IMR-90 (cell line): ENCODE data around the gene BPTF. TPM values are rescaled to one million over a fixed set of nuclear protein-coding genes. Genes with fewer than 3 reads are reported as not detected.

ENCODE experiments used
- ATAC-seq: fragments of 200-7000 bp; cut with Tn5 transposase; 2 replicates; pipeline ENCODE4 v1.9.1; 2020; ENCODE audit warnings: low read depth, mild to moderate bottlenecking, moderate library complexity
- BruUV-seq: library from RNA; stranded (reverse); fragments of 400-500 nt; replicated peaks from 2 replicates; lab custom pipeline; 2021; lab: Mats Ljungman, UMichigan
- CTCF ChIA-PET: fragments of 300-600 bp; formaldehyde crosslinking; extraction: SDS; loops from one replicate; lab custom pipeline; 2021; ENCODE audit warnings: antibody characterized with exemption; lab: Yijun Ruan, JAX
- POLR2A ChIA-PET: fragments of 300-600 bp; sonication (Branson Sonifier 250); formaldehyde crosslinking; loops from one replicate; lab custom pipeline; 2022; ENCODE audit warnings: antibody characterized with exemption; ENCODE audit not compliant: unreplicated experiment; lab: Charles Lee
- DNase-seq: peaks from one replicate; pipeline ENCODE4 v3.0.0; 2013
- H2AFZ ChIP-seq: replicated peaks from 2 replicates; pipeline ENCODE3; 2013; ENCODE audit warnings: low read length, mild to moderate bottlenecking; ENCODE audit not compliant: poor library complexity
- H2AK5ac ChIP-seq: 2 replicates; pipeline ENCODE4 v1.6.1; 2013; ENCODE audit warnings: low read depth, low read length, inconsistent platforms
- H2AK9ac ChIP-seq: replicated peaks from 2 replicates; pipeline ENCODE3; 2013; ENCODE audit warnings: mild to moderate bottlenecking, low read depth, low read length, moderate library complexity; ENCODE audit not compliant: poor library complexity
- H2BK120ac ChIP-seq: 2 replicates; pipeline ENCODE4 v1.6.1; 2013; ENCODE audit warnings: low read depth, low read length, inconsistent platforms
- H2BK15ac ChIP-seq: 3 replicates; pipeline ENCODE4 v1.6.1; 2013; ENCODE audit warnings: low read depth, low read length, inconsistent platforms
- H2BK20ac ChIP-seq: 2 replicates; pipeline ENCODE4 v1.6.1; 2013; ENCODE audit warnings: low read depth, mild to moderate bottlenecking, inconsistent platforms, low read length, moderate library complexity
- H2BK5ac ChIP-seq: 2 replicates; pipeline ENCODE4 v1.6.1; 2013; ENCODE audit warnings: mild to moderate bottlenecking, low read depth, low read length, inconsistent platforms; ENCODE audit not compliant: poor library complexity, severe bottlenecking
- H3K14ac ChIP-seq: replicated peaks from 2 replicates; pipeline ENCODE4 v1.6.1; 2013; ENCODE audit warnings: low read depth, low read length, inconsistent platforms
- H3K18ac ChIP-seq: 2 replicates; pipeline ENCODE4 v1.6.1; 2013; ENCODE audit warnings: low read depth, low read length, control low read depth
- H3K23ac ChIP-seq: 2 replicates; pipeline ENCODE4 v1.6.1; 2013; ENCODE audit warnings: low read depth, low read length, inconsistent platforms
- H3K27ac ChIP-seq: 2 replicates; pipeline ENCODE4 v1.5.1; 2013; ENCODE audit warnings: mild to moderate bottlenecking, control low read depth, low read length; ENCODE audit not compliant: insufficient read depth
- H3K27me3 ChIP-seq: 2 replicates; pipeline ENCODE4 v1.6.1; 2013; ENCODE audit warnings: low read length; ENCODE audit not compliant: control insufficient read depth, insufficient read depth
- H3K36me3 ChIP-seq: 2 replicates; pipeline ENCODE4 v1.6.1; 2013; ENCODE audit warnings: low read length, mixed read lengths; ENCODE audit not compliant: control insufficient read depth, insufficient read depth
- H3K4ac ChIP-seq: 2 replicates; pipeline ENCODE4 v1.6.1; 2013; ENCODE audit warnings: low read depth, low read length, inconsistent platforms
- H3K4me1 ChIP-seq: 2 replicates; pipeline ENCODE4 v1.6.1; 2013; ENCODE audit warnings: low read length, mixed read lengths; ENCODE audit not compliant: control insufficient read depth, insufficient read depth
- H3K4me2 ChIP-seq: 2 replicates; pipeline ENCODE4 v1.6.1; 2013; ENCODE audit warnings: low read depth, mild to moderate bottlenecking, control low read depth, low read length, moderate library complexity
- H3K4me3 ChIP-seq: 2 replicates; pipeline ENCODE4 v1.5.1; 2013; ENCODE audit warnings: low read depth, mild to moderate bottlenecking, control low read depth, low read length, moderate library complexity; ENCODE audit not compliant: insufficient read depth
- H3K56ac ChIP-seq: 2 replicates; pipeline ENCODE4 v1.6.1; 2013; ENCODE audit warnings: low read length, inconsistent platforms; ENCODE audit not compliant: insufficient read depth; ENCODE audit errors: extremely low read depth
- H3K79me1 ChIP-seq, 2 experiments: 2 replicates each; pipeline ENCODE4 v1.6.1; 2013; ENCODE audit warnings: low read length in 2 of 2, inconsistent platforms in 1 of 2, low read depth in 1 of 2
- H3K9ac ChIP-seq: 2 replicates; pipeline ENCODE4 v1.6.1; 2013; ENCODE audit warnings: low read depth, low read length, control low read depth
- H3K9me1 ChIP-seq: 2 replicates; pipeline ENCODE4 v1.6.1; 2013; ENCODE audit warnings: low read length, inconsistent platforms; ENCODE audit not compliant: insufficient read depth
- H3K9me3 ChIP-seq: 2 replicates; pipeline ENCODE4 v1.6.1; 2013; ENCODE audit warnings: low read length; ENCODE audit not compliant: control insufficient read depth, insufficient read depth
- H4K20me1 ChIP-seq: 2 replicates; pipeline ENCODE4 v1.6.1; 2013; ENCODE audit warnings: low read length, inconsistent platforms; ENCODE audit not compliant: insufficient read depth
- H4K5ac ChIP-seq: 2 replicates; pipeline ENCODE4 v1.6.1; 2013; ENCODE audit warnings: mild to moderate bottlenecking, low read depth, low read length, control low read depth
- H4K8ac ChIP-seq, 2 experiments: 2 replicates each; pipeline ENCODE4 v1.6.1; 2013; ENCODE audit warnings: low read depth in 2 of 2, low read length in 2 of 2, control low read depth in 1 of 2, inconsistent platforms in 1 of 2
- H4K91ac ChIP-seq: 2 replicates; pipeline ENCODE4 v1.6.1; 2013; ENCODE audit warnings: low read depth, low read length, inconsistent platforms; ENCODE audit not compliant: insufficient read depth
- BHLHE40 ChIP-seq: fragments of 150-350 bp; IDR thresholded peaks from 2 replicates; pipeline ENCODE4 v1.6.1; 2016; ENCODE audit warnings: mild to moderate bottlenecking, low read depth, low read length
- CEBPB ChIP-seq: IDR thresholded peaks from 2 replicates; pipeline ENCODE4 v1.6.1; 2012; ENCODE audit warnings: low read depth, low read length, improper control_type of control experiment
- CTCF ChIP-seq: conservative IDR thresholded peaks from 2 replicates; pipeline ENCODE4 v1.5.1; 2012; ENCODE audit warnings: mild to moderate bottlenecking, low read depth, low read length, improper control_type of control experiment
- ELK1 ChIP-seq: fragments of 150-350 bp; IDR thresholded peaks from 2 replicates; pipeline ENCODE4 v1.6.1; 2016; ENCODE audit warnings: low read depth, mild to moderate bottlenecking, low read length, moderate library complexity, borderline replicate concordance
- FOS ChIP-seq: fragments of 150-350 bp; IDR thresholded peaks from 2 replicates; pipeline ENCODE4 v1.6.1; 2016; ENCODE audit warnings: low read depth, low read length
- MAFK ChIP-seq: IDR thresholded peaks from 2 replicates; pipeline ENCODE4 v1.6.1; 2012; ENCODE audit warnings: low read depth, low read length, improper control_type of control experiment
- MXI1 ChIP-seq: IDR thresholded peaks from 2 replicates; pipeline ENCODE4 v1.6.1; 2012; ENCODE audit warnings: low read depth, mild to moderate bottlenecking, low read length, moderate library complexity, borderline replicate concordance
- NFE2L2 ChIP-seq: fragments of 150-350 bp; IDR thresholded peaks from 2 replicates; pipeline ENCODE4 v1.6.1; 2016; ENCODE audit warnings: low read depth, mild to moderate bottlenecking, low read length
- POLR2A ChIP-seq: IDR thresholded peaks from 2 replicates; pipeline ENCODE4 v1.6.1; 2012; ENCODE audit warnings: mild to moderate bottlenecking, low read depth, low read length
- RFX5 ChIP-seq: IDR thresholded peaks from 2 replicates; pipeline ENCODE4 v1.8.0; 2012; ENCODE audit warnings: low read depth, mild to moderate bottlenecking, low read length, moderate library complexity
- USF2 ChIP-seq: fragments of 150-350 bp; IDR thresholded peaks from 2 replicates; pipeline ENCODE4 v1.6.1; 2017; ENCODE audit warnings: mild to moderate bottlenecking, antibody characterized with exemption, low read length, low read depth
- WGBS, 2 experiments: methylation state at CpG; one replicate each; pipeline versions ENCODE4 v1.1.5 to v1.1.7; 2013; ENCODE audit warnings: missing lambda C conversion rate in 2 of 2; ENCODE audit not compliant: insufficient read length in 1 of 2; ENCODE audit errors: extremely low coverage in 2 of 2; 5-methylcytosine and 5-hydroxymethylcytosine counted together
- dilution Hi-C: fragments of 300-500 bp; cut with HindIII; formaldehyde crosslinking; loops from one replicate; pipeline ENCODE4 v1.14.3; 2018; ENCODE audit warnings: low sequenced_read_pairs; ENCODE audit not compliant: unreplicated experiment
- in situ Hi-C: fragments of 300-500 bp; cut with MboI; formaldehyde crosslinking; loops from 3 replicates; pipeline ENCODE4 v1.14.3; 2019; ENCODE audit warnings: low sequenced_read_pairs, inconsistent platforms, mixed read lengths
- intact Hi-C: fragments of 100-400 bp; cut with micrococcal nuclease; formaldehyde crosslinking; loops from 2 replicates; pipeline ENCODE4 v1.10.0; 2022
- polyA plus RNA-seq, 3 experiments: library from polyadenylated mRNA; depleted of rRNA; stranded (reverse); fragments of >200 nt; gene quantifications; 2 replicates each; pipeline ENCODE4 v1.2.3, GENCODE V29; 2012; ENCODE audit warnings: low replicate concordance in 1 of 3
- total RNA-seq: library from RNA; depleted of rRNA; stranded (reverse); fragments of >200 nt; gene quantifications from 2 replicates; pipeline ENCODE4 v1.2.3, GENCODE V29; 2012

BPTF gene
- total and polyA plus RNA-seq, 2 of the 4 experiments (the other 2 are of a cell fraction) = 32.3 to 35.7 TPM

- no peak overlapping the region for H2BK15ac ChIP-seq
- no peak overlapping the region for H4K8ac ChIP-seq
- H3K9ac ChIP-seq = no peak overlapping the region
- dilution Hi-C loops = no loop called here
- no peak overlapping the region for H4K5ac ChIP-seq
- no peak overlapping the region for H3K4me3 ChIP-seq
- CTCF ChIA-PET = interaction anchor here (0.6 kb wide), 1 partner anchor 12 kb away, joined by 3 read pairs; no protein-coding TSS in a partner anchor
- no peaks in the 10 kb centered on the region for H3K9me3 ChIP-seq
- no peak overlapping the region for H4K91ac ChIP-seq
- no peak overlapping the region for H2BK20ac ChIP-seq
- intact Hi-C loops = no loop called here
- no CpG with 5 or more reads among the region's 5 CpGs for WGBS, 2 experiments
- no TSS peak for BruUV-seq
- no peak overlapping the region for H2AK5ac ChIP-seq
- no peaks in the 10 kb centered on the region for H3K27me3 ChIP-seq
- H2BK5ac ChIP-seq = no peak overlapping the region
- H3K27ac ChIP-seq = no peak overlapping the region
- no peak overlapping the region for H2AK9ac ChIP-seq
- H3K14ac ChIP-seq = no peak overlapping the region
- DNase-seq (no peak), ATAC-seq (no peak)
- H3K4me1 ChIP-seq = peaks cover 2% of the 10 kb centered on the region; the same call in 1 of the 2 replicates
- no peak overlapping the region for H3K23ac ChIP-seq
- in situ Hi-C loops = no loop called here
- H3K18ac ChIP-seq = no peak overlapping the region
- H3K4ac ChIP-seq = no peak overlapping the region
- POLR2A ChIA-PET = no interaction called here
- no peak overlapping the region for H2AFZ ChIP-seq
- H3K9me1 ChIP-seq = no peaks in the 10 kb centered on the region
- H3K79me1 ChIP-seq = peaks cover 3 to 8% of the 10 kb centered on the region in 2 experiments; a peak in 2 of 4 replicates
- no peak overlapping the region for H3K56ac ChIP-seq
- no peaks in the 10 kb centered on the region for H4K20me1 ChIP-seq
- TF ChIP-seq USF2 (no peak), NFE2L2 (no peak), CTCF (no peak), MAFK (no peak), POLR2A (no peak), CEBPB (no peak), MXI1 (no peak), ELK1 (no peak), FOS (no peak), RFX5 (no peak), BHLHE40 (no peak)
- H2BK120ac ChIP-seq = no peak overlapping the region
- no peak overlapping the region for H3K4me2 ChIP-seq
- H3K36me3 ChIP-seq = peaks cover 45% of the 10 kb centered on the region
Measured at GRCh38 chr17:67922503-67922902, 97.2 kb downstream of the BPTF start.
